Cardiac fibroblast (primary cell): ENCODE data around the gene SLC4A8.

Experiments
- DNase-seq, 2 donors: peaks; one replicate each; pipeline versions ENCODE4 v3.0.0 to v3.0.0-alpha.2; 2010; ENCODE audit warnings: low read depth in 2 of 2
- H3K4me3 ChIP-seq, 2 donors: replicated peaks in 1 of 2; 1 replicate in 1 of 2; 2 replicates in 1 of 2; pipeline ENCODE4 v1.5.1; 2011; ENCODE audit warnings: low read depth in 2 of 2, low read length in 2 of 2, mild to moderate bottlenecking in 2 of 2, moderate library complexity in 1 of 2
- CTCF ChIP-seq: IDR thresholded peaks from one replicate; pipeline ENCODE4 v1.5.1; 2011; ENCODE audit warnings: low read depth, mild to moderate bottlenecking, low read length, inconsistent platforms

Gene SLC4A8

GRCh38 chr12:51540996-51541395, 116.4 kb downstream of the SLC4A8 start:
- no peak overlapping the region for H3K4me3 ChIP-seq
- TF ChIP-seq CTCF, result no peak
- DNase-seq, result no peak

- no peak overlapping the region for H3K4me3 ChIP-seq
- no peak for TF ChIP-seq CTCF
- DNase-seq, result no peak
These were observed 121.5 kb downstream of the SLC4A8 start for GRCh38 chr12:51546097-51546496.

GRCh38 chr12:51547606-51548005, 123.0 kb downstream of the SLC4A8 start:
- TF ChIP-seq CTCF, result no peak
- no peak overlapping the region for H3K4me3 ChIP-seq
- no peak for DNase-seq

- H3K4me3 ChIP-seq, result no peak overlapping the region
- DNase-seq, result no peak
- no peak for TF ChIP-seq CTCF
These were observed 123.6 kb downstream of the SLC4A8 start for GRCh38 chr12:51548241-51548640.

- H3K4me3 ChIP-seq, result no peak overlapping the region
- no peak for DNase-seq
- TF ChIP-seq CTCF, result no peak
These were observed 125.0 kb downstream of the SLC4A8 start for GRCh38 chr12:51549637-51550036.
